IMR-90 (cell line): ENCODE data around the gene POLG2. TPM values are rescaled to one million over a fixed set of nuclear protein-coding genes. Genes with fewer than 3 reads are reported as not detected.

Experiments used
- ATAC-seq: fragments of 200-7000 bp; cut with Tn5 transposase; 2 replicates; pipeline ENCODE4 v1.9.1; 2020; ENCODE audit warnings: low read depth, mild to moderate bottlenecking, moderate library complexity
- BruUV-seq: library from RNA; stranded (reverse); fragments of 400-500 nt; replicated peaks from 2 replicates; lab custom pipeline; 2021; lab: Mats Ljungman, UMichigan
- CTCF ChIA-PET: fragments of 300-600 bp; formaldehyde crosslinking; extraction: SDS; loops from one replicate; lab custom pipeline; 2021; ENCODE audit warnings: antibody characterized with exemption; lab: Yijun Ruan, JAX
- POLR2A ChIA-PET: fragments of 300-600 bp; sonication (Branson Sonifier 250); formaldehyde crosslinking; loops from one replicate; lab custom pipeline; 2022; ENCODE audit warnings: antibody characterized with exemption; ENCODE audit not compliant: unreplicated experiment; lab: Charles Lee
- DNase-seq: peaks from one replicate; pipeline ENCODE4 v3.0.0; 2013
- H2AFZ ChIP-seq: replicated peaks from 2 replicates; pipeline ENCODE3; 2013; ENCODE audit warnings: low read length, mild to moderate bottlenecking; ENCODE audit not compliant: poor library complexity
- H2AK5ac ChIP-seq: 2 replicates; pipeline ENCODE4 v1.6.1; 2013; ENCODE audit warnings: low read depth, low read length, inconsistent platforms
- H2AK9ac ChIP-seq: replicated peaks from 2 replicates; pipeline ENCODE3; 2013; ENCODE audit warnings: mild to moderate bottlenecking, low read depth, low read length, moderate library complexity; ENCODE audit not compliant: poor library complexity
- H2BK120ac ChIP-seq: 2 replicates; pipeline ENCODE4 v1.6.1; 2013; ENCODE audit warnings: low read depth, low read length, inconsistent platforms
- H2BK15ac ChIP-seq: 3 replicates; pipeline ENCODE4 v1.6.1; 2013; ENCODE audit warnings: low read depth, low read length, inconsistent platforms
- H2BK20ac ChIP-seq: 2 replicates; pipeline ENCODE4 v1.6.1; 2013; ENCODE audit warnings: low read depth, mild to moderate bottlenecking, inconsistent platforms, low read length, moderate library complexity
- H2BK5ac ChIP-seq: 2 replicates; pipeline ENCODE4 v1.6.1; 2013; ENCODE audit warnings: mild to moderate bottlenecking, low read depth, low read length, inconsistent platforms; ENCODE audit not compliant: poor library complexity, severe bottlenecking
- H3K14ac ChIP-seq: replicated peaks from 2 replicates; pipeline ENCODE4 v1.6.1; 2013; ENCODE audit warnings: low read depth, low read length, inconsistent platforms
- H3K18ac ChIP-seq: 2 replicates; pipeline ENCODE4 v1.6.1; 2013; ENCODE audit warnings: low read depth, low read length, control low read depth
- H3K23ac ChIP-seq: 2 replicates; pipeline ENCODE4 v1.6.1; 2013; ENCODE audit warnings: low read depth, low read length, inconsistent platforms
- H3K27ac ChIP-seq: 2 replicates; pipeline ENCODE4 v1.5.1; 2013; ENCODE audit warnings: mild to moderate bottlenecking, control low read depth, low read length; ENCODE audit not compliant: insufficient read depth
- H3K27me3 ChIP-seq: 2 replicates; pipeline ENCODE4 v1.6.1; 2013; ENCODE audit warnings: low read length; ENCODE audit not compliant: control insufficient read depth, insufficient read depth
- H3K36me3 ChIP-seq: 2 replicates; pipeline ENCODE4 v1.6.1; 2013; ENCODE audit warnings: low read length, mixed read lengths; ENCODE audit not compliant: control insufficient read depth, insufficient read depth
- H3K4ac ChIP-seq: 2 replicates; pipeline ENCODE4 v1.6.1; 2013; ENCODE audit warnings: low read depth, low read length, inconsistent platforms
- H3K4me1 ChIP-seq: 2 replicates; pipeline ENCODE4 v1.6.1; 2013; ENCODE audit warnings: low read length, mixed read lengths; ENCODE audit not compliant: control insufficient read depth, insufficient read depth
- H3K4me2 ChIP-seq: 2 replicates; pipeline ENCODE4 v1.6.1; 2013; ENCODE audit warnings: low read depth, mild to moderate bottlenecking, control low read depth, low read length, moderate library complexity
- H3K4me3 ChIP-seq: 2 replicates; pipeline ENCODE4 v1.5.1; 2013; ENCODE audit warnings: low read depth, mild to moderate bottlenecking, control low read depth, low read length, moderate library complexity; ENCODE audit not compliant: insufficient read depth
- H3K56ac ChIP-seq: 2 replicates; pipeline ENCODE4 v1.6.1; 2013; ENCODE audit warnings: low read length, inconsistent platforms; ENCODE audit not compliant: insufficient read depth; ENCODE audit errors: extremely low read depth
- H3K79me1 ChIP-seq, 2 experiments: 2 replicates each; pipeline ENCODE4 v1.6.1; 2013; ENCODE audit warnings: low read length in 2 of 2, inconsistent platforms in 1 of 2, low read depth in 1 of 2
- H3K9ac ChIP-seq: 2 replicates; pipeline ENCODE4 v1.6.1; 2013; ENCODE audit warnings: low read depth, low read length, control low read depth
- H3K9me1 ChIP-seq: 2 replicates; pipeline ENCODE4 v1.6.1; 2013; ENCODE audit warnings: low read length, inconsistent platforms; ENCODE audit not compliant: insufficient read depth
- H3K9me3 ChIP-seq: 2 replicates; pipeline ENCODE4 v1.6.1; 2013; ENCODE audit warnings: low read length; ENCODE audit not compliant: control insufficient read depth, insufficient read depth
- H4K20me1 ChIP-seq: 2 replicates; pipeline ENCODE4 v1.6.1; 2013; ENCODE audit warnings: low read length, inconsistent platforms; ENCODE audit not compliant: insufficient read depth
- H4K5ac ChIP-seq: 2 replicates; pipeline ENCODE4 v1.6.1; 2013; ENCODE audit warnings: mild to moderate bottlenecking, low read depth, low read length, control low read depth
- H4K8ac ChIP-seq, 2 experiments: 2 replicates each; pipeline ENCODE4 v1.6.1; 2013; ENCODE audit warnings: low read depth in 2 of 2, low read length in 2 of 2, control low read depth in 1 of 2, inconsistent platforms in 1 of 2
- H4K91ac ChIP-seq: 2 replicates; pipeline ENCODE4 v1.6.1; 2013; ENCODE audit warnings: low read depth, low read length, inconsistent platforms; ENCODE audit not compliant: insufficient read depth
- BHLHE40 ChIP-seq: fragments of 150-350 bp; IDR thresholded peaks from 2 replicates; pipeline ENCODE4 v1.6.1; 2016; ENCODE audit warnings: mild to moderate bottlenecking, low read depth, low read length
- CEBPB ChIP-seq: IDR thresholded peaks from 2 replicates; pipeline ENCODE4 v1.6.1; 2012; ENCODE audit warnings: low read depth, low read length, improper control_type of control experiment
- CHD1 ChIP-seq: IDR thresholded peaks from 2 replicates; pipeline ENCODE4 v1.6.1; 2012; ENCODE audit warnings: low read depth, low read length, improper control_type of control experiment
- ELK1 ChIP-seq: fragments of 150-350 bp; IDR thresholded peaks from 2 replicates; pipeline ENCODE4 v1.6.1; 2016; ENCODE audit warnings: low read depth, mild to moderate bottlenecking, low read length, moderate library complexity, borderline replicate concordance
- FOS ChIP-seq: fragments of 150-350 bp; IDR thresholded peaks from 2 replicates; pipeline ENCODE4 v1.6.1; 2016; ENCODE audit warnings: low read depth, low read length
- MAFK ChIP-seq: IDR thresholded peaks from 2 replicates; pipeline ENCODE4 v1.6.1; 2012; ENCODE audit warnings: low read depth, low read length, improper control_type of control experiment
- MAZ ChIP-seq: IDR thresholded peaks from 2 replicates; pipeline ENCODE4 v1.6.1; 2012; ENCODE audit warnings: low read depth, mild to moderate bottlenecking, low read length, improper control_type of control experiment, moderate library complexity, borderline replicate concordance
- MXI1 ChIP-seq: IDR thresholded peaks from 2 replicates; pipeline ENCODE4 v1.6.1; 2012; ENCODE audit warnings: low read depth, mild to moderate bottlenecking, low read length, moderate library complexity, borderline replicate concordance
- NFE2L2 ChIP-seq: fragments of 150-350 bp; IDR thresholded peaks from 2 replicates; pipeline ENCODE4 v1.6.1; 2016; ENCODE audit warnings: low read depth, mild to moderate bottlenecking, low read length
- POLR2A ChIP-seq: IDR thresholded peaks from 2 replicates; pipeline ENCODE4 v1.6.1; 2012; ENCODE audit warnings: mild to moderate bottlenecking, low read depth, low read length
- RAD21 ChIP-seq: IDR thresholded peaks from 2 replicates; pipeline ENCODE4 v1.6.1; 2012; ENCODE audit warnings: low read length, improper control_type of control experiment
- RCOR1 ChIP-seq: IDR thresholded peaks from 2 replicates; pipeline ENCODE4 v1.6.1; 2012; ENCODE audit warnings: mild to moderate bottlenecking, low read length, improper control_type of control experiment; ENCODE audit not compliant: insufficient replicate concordance
- RFX5 ChIP-seq: IDR thresholded peaks from 2 replicates; pipeline ENCODE4 v1.8.0; 2012; ENCODE audit warnings: low read depth, mild to moderate bottlenecking, low read length, moderate library complexity
- SMC3 ChIP-seq: fragments of 150-350 bp; IDR thresholded peaks from 2 replicates; pipeline ENCODE4 v1.6.1; 2016; ENCODE audit warnings: low read depth, mild to moderate bottlenecking, antibody characterized with exemption, low read length, moderate library complexity
- WGBS, 2 experiments: methylation state at CpG; one replicate each; pipeline versions ENCODE4 v1.1.5 to v1.1.7; 2013; ENCODE audit warnings: missing lambda C conversion rate in 2 of 2; ENCODE audit not compliant: insufficient read length in 1 of 2; ENCODE audit errors: extremely low coverage in 2 of 2; 5-methylcytosine and 5-hydroxymethylcytosine counted together
- dilution Hi-C: fragments of 300-500 bp; cut with HindIII; formaldehyde crosslinking; loops from one replicate; pipeline ENCODE4 v1.14.3; 2018; ENCODE audit warnings: low sequenced_read_pairs; ENCODE audit not compliant: unreplicated experiment
- in situ Hi-C: fragments of 300-500 bp; cut with MboI; formaldehyde crosslinking; loops from 3 replicates; pipeline ENCODE4 v1.14.3; 2019; ENCODE audit warnings: low sequenced_read_pairs, inconsistent platforms, mixed read lengths
- intact Hi-C: fragments of 100-400 bp; cut with micrococcal nuclease; formaldehyde crosslinking; loops from 2 replicates; pipeline ENCODE4 v1.10.0; 2022
- polyA plus RNA-seq, 3 experiments: library from polyadenylated mRNA; depleted of rRNA; stranded (reverse); fragments of >200 nt; gene quantifications; 2 replicates each; pipeline ENCODE4 v1.2.3, GENCODE V29; 2012; ENCODE audit warnings: low replicate concordance in 1 of 3
- total RNA-seq: library from RNA; depleted of rRNA; stranded (reverse); fragments of >200 nt; gene quantifications from 2 replicates; pipeline ENCODE4 v1.2.3, GENCODE V29; 2012
- TF ChIP-seq, protein P1 (sequence below): fragments of 150-350 bp; IDR thresholded peaks from 2 replicates; pipeline ENCODE4 v1.6.1; 2017; ENCODE audit warnings: mild to moderate bottlenecking, antibody characterized with exemption, low read length, low read depth

POLG2 gene
- total and polyA plus RNA-seq, 2 of the 4 experiments (the other 2 are of a cell fraction) = 7.0 to 7.7 TPM

GRCh38 chr17:64500862-64501765, 4.3 kb upstream of the POLG2 start (continued):
- TF ChIP-seq RFX5 = no peak

DNA sequence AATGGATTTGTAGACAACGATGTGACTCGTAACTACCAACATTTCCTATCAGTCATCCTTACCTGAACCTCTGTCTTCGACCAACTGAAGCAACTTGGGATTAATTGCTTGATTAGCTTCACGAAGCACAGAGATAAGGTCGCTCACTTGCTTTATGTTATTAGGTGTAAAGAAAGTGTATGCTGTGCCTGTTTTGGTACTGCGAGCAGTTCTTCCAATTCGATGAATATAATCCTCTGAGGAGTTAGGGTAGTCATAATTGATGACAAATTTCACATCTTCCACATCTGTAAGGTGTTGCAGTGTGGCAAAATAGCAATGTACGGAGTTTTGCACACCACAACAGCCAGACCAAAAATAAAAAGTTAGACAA, 3.6 kb upstream of the POLG2 start:
- Histone ChIP-seq H4K5ac (no peak overlapping the region), H3K27me3 (no peaks in the 10 kb centered on the region), H2BK120ac (no peak overlapping the region), H3K4me3 (no peak overlapping the region), H3K23ac (no peak overlapping the region), H2BK5ac (no peak overlapping the region), H3K9me1 (peaks cover 3% of the 10 kb centered on the region; the same call in 1 of the 2 replicates), H3K14ac (no peak overlapping the region), H2BK20ac (no peak overlapping the region), H3K56ac (no peak overlapping the region), H3K36me3 (peaks cover 52% of the 10 kb centered on the region), H3K4me2 (no peak overlapping the region), H2BK15ac (no peak overlapping the region), H3K9ac (no peak overlapping the region), H3K4me1 (peaks cover 2% of the 10 kb centered on the region; the same call in 1 of the 2 replicates), H3K18ac (no peak overlapping the region), H2AFZ (no peak overlapping the region), H3K79me1 (peaks cover 27 to 57% of the 10 kb centered on the region in 2 experiments), H4K20me1 (peaks cover 78% of the 10 kb centered on the region), H2AK5ac (no peak overlapping the region), H4K91ac (no peak overlapping the region), H3K9me3 (no peaks in the 10 kb centered on the region), H3K27ac (no peak overlapping the region), H2AK9ac (no peak overlapping the region), H4K8ac (no peak overlapping the region), H3K4ac (no peak overlapping the region)
- DNase-seq (no peak), ATAC-seq (no peak)
- WGBS, 2 experiments = 90% methylated on average over 3 of the region's 8 CpGs; no CpG with 5 or more reads in 1 of the 2 experiments
- intact Hi-C loops = no loop called here
- dilution Hi-C loops = no loop called here
- CTCF ChIA-PET = no interaction called here
- in situ Hi-C loops = no loop called here
- no TSS peak for BruUV-seq
- POLR2A ChIA-PET = no interaction called here
- TF ChIP-seq CEBPB (no peak), RFX5 (no peak), POLR2A (no peak), RCOR1 (no peak), CHD1 (no peak), RAD21 (no peak), MAZ (no peak), ELK1 (no peak), MAFK (no peak), FOS (no peak), MXI1 (no peak), NFE2L2 (no peak), BHLHE40 (no peak), SMC3 (no peak)
- TF ChIP-seq, protein P1, sequence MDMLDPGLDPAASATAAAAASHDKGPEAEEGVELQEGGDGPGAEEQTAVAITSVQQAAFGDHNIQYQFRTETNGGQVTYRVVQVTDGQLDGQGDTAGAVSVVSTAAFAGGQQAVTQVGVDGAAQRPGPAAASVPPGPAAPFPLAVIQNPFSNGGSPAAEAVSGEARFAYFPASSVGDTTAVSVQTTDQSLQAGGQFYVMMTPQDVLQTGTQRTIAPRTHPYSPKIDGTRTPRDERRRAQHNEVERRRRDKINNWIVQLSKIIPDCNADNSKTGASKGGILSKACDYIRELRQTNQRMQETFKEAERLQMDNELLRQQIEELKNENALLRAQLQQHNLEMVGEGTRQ = no peak
